Measurements from ENCODE around the gene EXOSC1.
A peak's percentile ranks its signal among the peaks of the same experiment; 100 is the strongest.
"Not testable (repeated sequence)": the region's sequence is repeated elsewhere in the genome, so short reads cannot be mapped to it uniquely, and the experiment has no call there.

The EXOSC1 gene

GRCh38 chr10:97468781-97469180, 23.0 kb upstream of the EXOSC1 start:
- DNase-seq (ENCODE audit: low spot score in 2 of 2); H3K9me3 ChIP-seq; H3K4me3 ChIP-seq; in situ Hi-C loops (cut with MboI; ENCODE audit: low sequenced_read_pairs); H3K27me3 ChIP-seq (ENCODE audit: low read depth); H3K4me1 ChIP-seq: not testable (repeated sequence)
- peaks cover 84% of the 10 kb centered on the region for H3K36me3 ChIP-seq (replicated peaks)

GRCh38 chr10:97468162-97468561, 22.4 kb upstream of the EXOSC1 start:
- in situ Hi-C loops (cut with MboI; ENCODE audit: low sequenced_read_pairs), result no loop called here
- Histone ChIP-seq H3K4me1 (no peaks in the 10 kb centered on the region), H3K36me3 (replicated peaks) (peaks cover 84% of the 10 kb centered on the region), H3K27me3 (ENCODE audit: low read depth) (no peaks in the 10 kb centered on the region), H3K9me3 (no peaks in the 10 kb centered on the region), H3K4me3 (no peak overlapping the region)
- DNase-seq (ENCODE audit: low spot score in 2 of 2), result no peak

DNA sequence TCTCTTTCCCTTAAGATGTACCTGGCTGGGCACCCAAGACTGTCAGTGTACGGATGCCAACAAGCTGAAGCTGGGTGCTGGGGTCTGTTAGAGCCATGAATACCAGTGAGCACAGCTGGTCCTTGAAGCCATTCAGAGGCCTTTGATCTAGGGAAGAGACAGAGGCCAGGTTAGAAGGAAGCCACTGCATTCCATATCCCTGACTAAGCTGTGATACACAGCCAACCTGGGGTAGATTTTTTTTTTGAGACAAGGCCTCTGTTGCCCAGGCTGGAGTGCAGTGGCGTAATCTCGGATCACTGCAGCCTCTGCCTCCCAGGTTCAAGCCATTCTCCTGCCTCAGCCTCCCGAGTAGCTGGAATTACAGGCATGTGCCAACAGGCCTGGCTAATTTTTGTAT, 20.9 kb upstream of the EXOSC1 start:
- no peak for DNase-seq (ENCODE audit: low spot score in 2 of 2)
- in situ Hi-C loops (cut with MboI; ENCODE audit: low sequenced_read_pairs), result no loop called here
- Histone ChIP-seq H3K9me3 (no peaks in the 10 kb centered on the region), H3K4me3 (no peak overlapping the region), H3K27me3 (ENCODE audit: low read depth) (no peaks in the 10 kb centered on the region), H3K36me3 (replicated peaks) (peaks cover 88% of the 10 kb centered on the region), H3K4me1 (no peaks in the 10 kb centered on the region)

- no peak for DNase-seq (ENCODE audit: low spot score in 2 of 2)
- in situ Hi-C loops (cut with MboI; ENCODE audit: low sequenced_read_pairs), result no loop called here
- H3K4me3 ChIP-seq, result no peak overlapping the region
- peaks cover 90% of the 10 kb centered on the region for H3K36me3 ChIP-seq (replicated peaks)
- no peaks in the 10 kb centered on the region for H3K27me3 ChIP-seq (ENCODE audit: low read depth)
- H3K4me1 ChIP-seq, result no peaks in the 10 kb centered on the region
- no peaks in the 10 kb centered on the region for H3K9me3 ChIP-seq
Observed at GRCh38 chr10:97465982-97466381, 20.2 kb upstream of the EXOSC1 start.

DNA sequence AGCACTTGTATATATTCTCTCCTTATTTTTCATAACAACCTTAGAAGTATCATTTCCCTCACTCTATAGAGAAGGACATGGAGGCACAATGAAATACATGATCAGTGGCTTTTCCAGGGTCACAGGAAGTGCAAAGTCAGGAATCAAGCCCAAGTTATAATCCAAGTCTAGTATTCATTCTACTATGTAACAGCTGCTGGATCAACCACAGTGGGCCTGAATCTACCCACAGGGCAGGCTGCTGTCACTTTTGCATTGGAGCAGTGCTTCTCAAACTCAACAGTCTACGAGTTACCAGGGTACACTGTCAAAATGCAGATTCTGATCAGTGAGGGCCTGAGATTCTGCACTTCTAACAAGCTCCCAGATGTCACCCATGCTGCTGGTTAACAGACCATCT, 18.4 kb upstream of the EXOSC1 start:
- no peak overlapping the region for H3K4me3 ChIP-seq
- H3K9me3 ChIP-seq, result no peaks in the 10 kb centered on the region
- no peaks in the 10 kb centered on the region for H3K4me1 ChIP-seq
- peaks cover 90% of the 10 kb centered on the region for H3K36me3 ChIP-seq (replicated peaks)
- no peaks in the 10 kb centered on the region for H3K27me3 ChIP-seq (ENCODE audit: low read depth)
- in situ Hi-C loops (cut with MboI; ENCODE audit: low sequenced_read_pairs), result loop anchor here (5.0 kb wide), 2 partner anchors 88 to 148 kb away; no protein-coding TSS in a partner anchor
- DNase-seq (ENCODE audit: low spot score in 2 of 2), result no peak

DNA sequence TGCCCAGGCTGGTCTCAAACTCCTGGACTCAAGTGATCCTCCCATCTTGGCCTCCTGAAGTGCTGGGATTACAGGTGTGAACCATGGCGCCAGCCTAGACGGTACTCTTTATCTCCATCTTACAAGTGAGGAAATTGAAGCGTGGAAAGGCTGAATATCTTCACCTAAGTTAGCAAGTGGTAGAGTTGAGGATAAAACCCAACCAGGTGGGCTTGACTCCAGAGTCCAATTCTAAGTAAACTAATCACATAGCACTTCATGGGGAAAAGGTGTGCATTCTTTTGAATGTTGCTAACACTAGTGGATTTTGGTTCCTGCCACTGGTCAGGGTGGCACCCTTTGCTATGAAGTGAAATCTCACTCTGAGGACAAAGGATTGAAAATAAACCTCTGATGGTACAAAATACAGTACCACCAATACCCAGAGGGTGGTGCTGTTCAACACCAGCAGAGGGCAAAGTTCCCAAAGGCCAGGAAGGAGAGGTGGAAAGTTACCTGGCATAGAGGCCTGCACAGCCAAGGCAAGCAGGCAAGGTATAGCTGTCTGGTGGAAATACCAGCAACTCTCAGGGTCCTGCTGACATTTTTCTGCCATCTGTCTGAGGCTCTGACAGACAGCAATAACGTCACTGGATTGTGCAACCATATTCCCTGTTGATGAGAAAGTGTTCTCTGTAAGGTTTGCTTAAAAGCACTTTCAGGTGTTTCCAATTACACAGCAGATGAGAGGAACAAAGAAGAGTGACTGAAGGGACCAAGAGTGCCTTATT, 17.7 kb upstream of the EXOSC1 start:
- DNase-seq (ENCODE audit: low spot score in 2 of 2), result peak; percentile 44 to 72
- Histone ChIP-seq H3K4me1 (no peaks in the 10 kb centered on the region), H3K36me3 (replicated peaks) (peaks cover 90% of the 10 kb centered on the region), H3K4me3 (no peak overlapping the region), H3K27me3 (ENCODE audit: low read depth) (no peaks in the 10 kb centered on the region), H3K9me3 (no peaks in the 10 kb centered on the region)
- in situ Hi-C loops (cut with MboI; ENCODE audit: low sequenced_read_pairs), result loop anchor here (5.0 kb wide), 2 partner anchors 89 to 149 kb away; no protein-coding TSS in a partner anchor

- H3K36me3 ChIP-seq (replicated peaks), result peaks cover 92% of the 10 kb centered on the region
- DNase-seq (ENCODE audit: low spot score in 2 of 2), result no peak
- in situ Hi-C loops (cut with MboI; ENCODE audit: low sequenced_read_pairs), result loop anchor here (5.0 kb wide), 2 partner anchors 90 to 150 kb away; no protein-coding TSS in a partner anchor
Observed at GRCh38 chr10:97462309-97462708, 16.5 kb upstream of the EXOSC1 start.

GRCh38 chr10:97459933-97460332, 14.1 kb upstream of the EXOSC1 start:
- Histone ChIP-seq H3K9me3 (no peaks in the 10 kb centered on the region), H3K36me3 (replicated peaks) (peaks cover 92% of the 10 kb centered on the region), H3K27me3 (ENCODE audit: low read depth) (no peaks in the 10 kb centered on the region), H3K4me1 (no peaks in the 10 kb centered on the region), H3K4me3 (no peak overlapping the region)
- DNase-seq (ENCODE audit: low spot score in 2 of 2), result no peak
- in situ Hi-C loops (cut with MboI; ENCODE audit: low sequenced_read_pairs), result loop anchor here (5.0 kb wide), 2 partner anchors 92 to 152 kb away; no protein-coding TSS in a partner anchor

More at GRCh38 chr10:97462309-97462708, 16.5 kb upstream of the EXOSC1 start:
- Histone ChIP-seq H3K4me3 (no peak overlapping the region), H3K4me1 (no peaks in the 10 kb centered on the region), H3K27me3 (ENCODE audit: low read depth) (no peaks in the 10 kb centered on the region), H3K9me3 (no peaks in the 10 kb centered on the region)

GRCh38 chr10:97459111-97459510, 13.3 kb upstream of the EXOSC1 start:
- H3K4me1 ChIP-seq, result no peaks in the 10 kb centered on the region
- H3K9me3 ChIP-seq, result no peaks in the 10 kb centered on the region
- H3K4me3 ChIP-seq, result no peak overlapping the region
- no peak for DNase-seq (ENCODE audit: low spot score in 2 of 2)
- H3K36me3 ChIP-seq (replicated peaks), result peaks cover 97% of the 10 kb centered on the region
- H3K27me3 ChIP-seq (ENCODE audit: low read depth), result no peaks in the 10 kb centered on the region
- in situ Hi-C loops (cut with MboI; ENCODE audit: low sequenced_read_pairs), result no loop called here

DNA sequence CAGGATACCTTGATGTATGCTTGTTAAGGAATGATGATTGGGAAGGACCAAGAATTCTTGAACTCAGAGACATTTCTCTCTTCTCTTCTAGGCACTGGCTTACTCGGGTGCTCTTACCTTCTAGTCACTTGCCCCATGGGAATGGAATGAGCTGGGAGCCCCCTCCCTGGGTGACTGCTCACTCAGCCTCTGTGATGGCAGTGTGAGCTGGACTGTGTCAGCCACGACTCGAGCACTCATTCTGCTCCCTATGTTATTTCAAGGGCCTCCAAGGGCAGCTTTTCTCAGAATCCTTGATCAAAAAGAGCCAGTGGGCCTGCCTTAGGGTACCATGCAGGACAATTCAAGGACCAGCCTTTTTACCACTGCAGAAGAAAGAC, 10.9 kb upstream of the EXOSC1 start:
- no peak overlapping the region for H3K4me3 ChIP-seq
- no peaks in the 10 kb centered on the region for H3K4me1 ChIP-seq
- in situ Hi-C loops (cut with MboI; ENCODE audit: low sequenced_read_pairs), result no loop called here
- no peaks in the 10 kb centered on the region for H3K27me3 ChIP-seq (ENCODE audit: low read depth)
- H3K9me3 ChIP-seq, result no peaks in the 10 kb centered on the region
- DNase-seq (ENCODE audit: low spot score in 2 of 2), result no peak
- H3K36me3 ChIP-seq (replicated peaks), result peaks cover 92% of the 10 kb centered on the region

- H3K9me3 ChIP-seq, result no peaks in the 10 kb centered on the region
- in situ Hi-C loops (cut with MboI; ENCODE audit: low sequenced_read_pairs), result no loop called here
- H3K27me3 ChIP-seq (ENCODE audit: low read depth), result no peaks in the 10 kb centered on the region
- DNase-seq (ENCODE audit: low spot score in 2 of 2), result no peak
- H3K4me3 ChIP-seq, result no peak overlapping the region
- H3K4me1 ChIP-seq, result no peaks in the 10 kb centered on the region
- H3K36me3 ChIP-seq (replicated peaks), result peaks cover 87% of the 10 kb centered on the region
Observed at GRCh38 chr10:97456034-97456685, 10.4 kb upstream of the EXOSC1 start.

- H3K9me3 ChIP-seq, result no peaks in the 10 kb centered on the region
- in situ Hi-C loops (cut with MboI; ENCODE audit: low sequenced_read_pairs), result no loop called here
- no peaks in the 10 kb centered on the region for H3K27me3 ChIP-seq (ENCODE audit: low read depth)
- no peak for DNase-seq (ENCODE audit: low spot score in 2 of 2)
- no peak overlapping the region for H3K4me3 ChIP-seq
- H3K4me1 ChIP-seq, result no peaks in the 10 kb centered on the region
- H3K36me3 ChIP-seq (replicated peaks), result peaks cover 73% of the 10 kb centered on the region
Observed at GRCh38 chr10:97454330-97455036, 8.7 kb upstream of the EXOSC1 start.

- H3K27me3 ChIP-seq (ENCODE audit: low read depth), result no peaks in the 10 kb centered on the region
- no peak overlapping the region for H3K4me3 ChIP-seq
- H3K9me3 ChIP-seq, result no peaks in the 10 kb centered on the region
- peaks cover 8% of the 10 kb centered on the region; the same call in 1 of the 2 replicates for H3K4me1 ChIP-seq
- DNase-seq (ENCODE audit: low spot score in 2 of 2), result no peak
- H3K36me3 ChIP-seq (replicated peaks), result peaks cover 56% of the 10 kb centered on the region
- in situ Hi-C loops (cut with MboI; ENCODE audit: low sequenced_read_pairs), result no loop called here
Observed at GRCh38 chr10:97452352-97452751, 6.5 kb upstream of the EXOSC1 start.

DNA sequence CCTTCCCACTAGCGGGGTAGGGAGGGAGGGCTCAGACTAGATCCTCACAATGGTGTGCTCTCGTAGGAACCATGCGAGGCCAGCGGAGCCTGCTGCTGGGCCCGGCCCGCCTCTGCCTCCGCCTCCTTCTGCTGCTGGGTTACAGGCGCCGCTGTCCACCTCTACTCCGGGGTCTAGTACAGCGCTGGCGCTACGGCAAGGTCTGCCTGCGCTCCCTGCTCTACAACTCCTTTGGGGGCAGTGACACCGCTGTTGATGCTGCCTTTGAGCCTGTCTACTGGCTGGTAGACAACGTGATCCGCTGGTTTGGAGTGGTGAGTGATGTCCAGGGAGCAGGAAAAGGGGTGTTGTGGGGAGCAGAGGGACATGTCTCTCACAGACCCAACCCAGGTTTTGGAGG, 5.8 kb upstream of the EXOSC1 start:
- H3K9me3 ChIP-seq, result no peaks in the 10 kb centered on the region
- DNase-seq (ENCODE audit: low spot score in 2 of 2), result no peak
- H3K4me3 ChIP-seq, result no peak overlapping the region
- peaks cover 49% of the 10 kb centered on the region for H3K36me3 ChIP-seq (replicated peaks)
- H3K4me1 ChIP-seq, result peaks cover 15% of the 10 kb centered on the region
- in situ Hi-C loops (cut with MboI; ENCODE audit: low sequenced_read_pairs), result no loop called here
- no peaks in the 10 kb centered on the region for H3K27me3 ChIP-seq (ENCODE audit: low read depth)
